GM19455 (cell line): ENCODE results near the gene AURKB.
A peak's percentile ranks its signal among the peaks of the same experiment; 100 is the strongest.
"Not testable (repeated sequence)": the region's sequence is repeated elsewhere in the genome, so short reads cannot be mapped to it uniquely, and the experiment has no call there.

Experiments used
- ATAC-seq: cut with Tn5 transposase; IDR thresholded peaks from one replicate; pipeline ENCODE4 v1.9.1; 2021; ENCODE audit not compliant: unreplicated experiment

The AURKB gene

DNA sequence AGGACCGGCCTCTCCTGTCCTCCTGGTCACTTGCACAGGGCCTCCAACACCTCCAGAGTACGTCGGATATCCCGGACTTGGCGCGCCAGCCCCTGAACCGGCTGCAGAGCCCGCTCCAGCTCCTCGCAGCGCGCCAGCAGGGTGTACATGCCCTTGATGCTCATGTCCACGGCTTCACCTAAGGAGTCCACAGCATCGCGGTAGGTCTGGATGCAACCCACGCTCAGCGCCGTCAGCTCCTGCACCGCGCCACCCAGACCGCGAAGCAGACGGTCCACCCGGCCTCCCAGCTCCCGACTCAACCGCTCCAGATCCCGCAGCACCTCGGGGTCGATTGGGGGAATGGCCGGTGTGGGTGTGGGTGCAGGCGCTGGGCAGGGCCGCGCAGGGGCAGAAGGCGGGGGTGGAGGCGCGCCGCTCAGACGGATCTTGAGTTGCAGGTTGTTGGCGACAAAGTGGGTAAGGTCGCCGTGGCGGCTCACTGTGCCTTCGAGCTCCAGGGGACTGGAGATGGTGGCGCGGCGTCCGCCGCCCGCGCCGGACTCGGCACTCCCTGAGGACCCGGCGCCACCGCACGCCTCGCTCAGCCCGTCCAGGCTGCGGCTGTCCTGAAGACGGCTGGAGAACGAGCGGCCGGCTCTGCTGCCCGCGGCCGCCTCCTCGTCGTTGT lies 21.2 kb downstream of the AURKB start:
- no peak for ATAC-seq

DNA sequence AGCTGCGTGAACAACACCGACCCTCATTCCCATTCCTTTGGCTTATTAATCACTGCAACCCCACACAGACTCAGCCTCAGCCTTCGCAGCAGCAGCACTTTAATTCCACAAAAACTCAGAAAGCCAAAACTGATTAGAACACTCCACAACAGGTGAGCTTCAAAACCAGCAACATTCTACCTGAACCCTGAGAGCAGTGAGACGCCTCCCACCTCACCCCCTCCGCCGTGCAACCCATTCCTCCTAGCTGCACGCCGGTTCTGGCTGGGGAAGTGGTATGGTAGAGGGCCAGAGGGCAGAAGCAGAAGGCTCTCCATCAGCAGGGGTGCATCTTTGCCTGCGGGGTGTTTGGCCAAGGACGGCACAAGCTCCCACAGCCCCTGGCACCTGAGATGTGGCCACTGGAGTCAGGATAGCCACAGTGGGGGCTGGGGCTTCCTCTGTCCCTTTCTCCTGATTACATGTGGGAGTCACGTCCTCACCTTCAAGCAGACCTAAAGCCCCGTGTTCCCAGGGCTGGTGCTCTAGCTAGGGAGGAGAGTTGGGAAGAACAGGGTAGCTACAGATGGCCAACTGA lies 22.0 kb downstream of the AURKB start:
- no peak for ATAC-seq

DNA sequence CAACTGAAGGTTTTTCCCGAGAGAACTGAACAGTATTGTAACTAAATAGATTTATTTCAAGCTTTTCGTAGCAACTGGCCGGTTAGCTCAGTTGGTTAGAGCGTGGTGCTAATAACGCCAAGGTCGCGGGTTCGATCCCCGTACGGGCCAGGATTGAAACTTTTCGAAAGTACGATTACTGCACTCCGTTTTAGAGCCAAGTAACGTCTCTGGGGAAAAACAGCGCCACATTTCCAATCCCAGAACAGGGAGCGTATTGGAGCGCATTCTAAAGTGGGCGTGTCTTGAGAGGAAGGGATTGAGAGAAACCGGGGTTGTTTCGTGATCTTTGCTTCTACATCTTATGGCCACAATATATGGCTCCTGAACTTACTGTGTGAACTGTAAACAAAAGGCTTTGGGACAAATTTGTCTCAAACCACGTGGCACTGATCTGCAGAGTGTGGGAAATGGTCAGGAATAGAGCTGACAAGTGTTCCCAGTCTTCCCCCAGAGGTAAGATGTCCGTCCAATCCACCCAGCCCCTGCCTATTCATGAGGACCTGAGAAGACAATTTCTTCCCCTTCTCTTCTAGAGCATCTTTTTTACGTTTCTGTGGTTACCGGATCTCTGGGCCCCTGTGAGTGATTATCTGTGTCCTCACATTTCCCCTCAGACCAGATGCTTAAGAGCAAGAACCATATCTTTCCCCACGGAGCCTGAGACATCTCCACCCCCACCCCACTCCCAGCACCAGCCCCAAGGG lies 22.7 kb downstream of the AURKB start:
- ATAC-seq: no peak

DNA sequence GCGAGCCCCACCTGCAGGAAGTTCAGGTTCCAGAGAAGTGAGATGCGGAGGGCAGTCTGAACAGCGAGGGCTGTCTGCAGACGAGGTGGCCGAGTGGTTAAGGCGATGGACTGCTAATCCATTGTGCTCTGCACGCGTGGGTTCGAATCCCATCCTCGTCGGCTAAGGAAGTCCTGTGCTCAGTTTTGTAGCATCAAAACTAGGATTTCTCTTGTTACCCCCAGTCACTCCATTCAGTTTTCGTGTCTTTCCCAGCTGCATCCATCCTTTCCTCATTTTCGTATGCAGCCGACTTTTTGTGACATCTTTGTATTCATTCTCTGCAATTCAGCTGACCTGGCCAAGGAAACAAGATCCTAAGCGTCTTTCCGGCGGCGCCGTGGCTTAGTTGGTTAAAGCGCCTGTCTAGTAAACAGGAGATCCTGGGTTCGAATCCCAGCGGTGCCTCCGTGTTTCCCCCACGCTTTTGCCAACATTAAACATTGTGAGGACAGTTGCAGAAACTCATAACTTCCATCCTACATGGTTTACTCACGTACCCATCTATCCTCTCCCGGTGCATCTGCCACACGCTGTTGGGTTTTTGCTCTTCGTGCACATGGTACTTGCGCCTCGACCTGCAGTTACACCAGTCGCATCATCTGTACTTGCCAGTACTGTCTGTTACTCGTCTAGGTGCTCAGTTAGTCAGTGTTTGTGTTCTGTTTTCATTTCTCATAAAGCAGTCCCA lies 23.4 kb downstream of the AURKB start:
- no peak for ATAC-seq

DNA sequence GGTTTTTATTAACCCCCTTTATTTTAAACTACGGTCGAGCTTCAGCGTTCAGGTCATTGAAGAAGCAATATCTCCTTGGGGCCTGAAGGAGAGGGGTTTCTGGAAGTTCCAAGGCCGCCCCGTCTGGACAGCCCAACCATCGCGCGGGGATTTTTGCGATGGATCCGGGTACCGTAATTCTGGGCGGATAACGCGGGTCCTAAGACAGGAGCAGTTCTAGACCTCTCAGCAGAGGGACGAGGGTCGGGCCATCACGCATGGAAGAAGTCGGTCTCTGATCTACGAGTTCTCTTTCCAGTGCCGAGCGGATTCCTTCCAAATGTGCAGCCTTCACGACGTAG lies 24.0 kb downstream of the AURKB start:
- no peak for ATAC-seq

DNA sequence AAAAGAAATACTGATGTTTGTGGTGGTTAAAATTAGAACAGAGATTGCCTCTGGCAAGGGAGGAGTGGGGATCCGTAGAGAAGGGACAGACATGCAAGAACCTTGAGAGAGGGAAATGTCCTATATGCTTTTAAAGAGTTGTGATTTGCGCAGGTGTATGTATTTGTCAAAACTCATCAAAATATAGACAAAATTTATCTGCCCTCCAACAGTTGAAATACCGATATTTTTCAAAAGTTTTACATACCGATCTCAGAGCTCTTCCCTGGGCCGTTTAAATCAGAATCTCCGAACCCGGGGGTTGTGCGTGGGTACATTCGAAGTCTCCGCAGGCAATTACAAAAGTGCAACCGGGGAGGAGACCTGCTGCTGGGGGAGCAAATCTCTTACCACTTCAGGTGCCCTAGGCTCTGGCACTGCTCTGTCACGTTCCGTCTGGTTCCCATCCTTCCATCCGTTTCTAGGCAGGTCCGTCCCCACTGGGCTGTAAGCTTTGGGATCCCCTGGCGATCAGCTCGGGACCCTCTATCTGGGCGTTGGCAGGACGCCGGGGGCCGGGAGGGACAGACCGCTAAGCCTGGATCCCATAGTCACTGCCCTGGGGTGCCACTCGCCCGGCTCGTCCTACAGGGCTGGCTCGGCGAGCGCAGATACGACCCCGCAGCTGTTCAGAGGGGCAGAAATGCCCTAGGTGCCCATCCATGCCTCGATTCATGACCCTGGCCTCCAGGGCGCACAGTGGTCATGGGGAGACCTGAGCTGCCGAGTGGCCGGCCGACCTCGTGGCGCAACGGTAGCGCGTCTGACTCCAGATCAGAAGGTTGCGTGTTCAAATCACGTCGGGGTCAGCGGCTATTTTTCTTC lies 24.6 kb downstream of the AURKB start:
- no peak for ATAC-seq

DNA sequence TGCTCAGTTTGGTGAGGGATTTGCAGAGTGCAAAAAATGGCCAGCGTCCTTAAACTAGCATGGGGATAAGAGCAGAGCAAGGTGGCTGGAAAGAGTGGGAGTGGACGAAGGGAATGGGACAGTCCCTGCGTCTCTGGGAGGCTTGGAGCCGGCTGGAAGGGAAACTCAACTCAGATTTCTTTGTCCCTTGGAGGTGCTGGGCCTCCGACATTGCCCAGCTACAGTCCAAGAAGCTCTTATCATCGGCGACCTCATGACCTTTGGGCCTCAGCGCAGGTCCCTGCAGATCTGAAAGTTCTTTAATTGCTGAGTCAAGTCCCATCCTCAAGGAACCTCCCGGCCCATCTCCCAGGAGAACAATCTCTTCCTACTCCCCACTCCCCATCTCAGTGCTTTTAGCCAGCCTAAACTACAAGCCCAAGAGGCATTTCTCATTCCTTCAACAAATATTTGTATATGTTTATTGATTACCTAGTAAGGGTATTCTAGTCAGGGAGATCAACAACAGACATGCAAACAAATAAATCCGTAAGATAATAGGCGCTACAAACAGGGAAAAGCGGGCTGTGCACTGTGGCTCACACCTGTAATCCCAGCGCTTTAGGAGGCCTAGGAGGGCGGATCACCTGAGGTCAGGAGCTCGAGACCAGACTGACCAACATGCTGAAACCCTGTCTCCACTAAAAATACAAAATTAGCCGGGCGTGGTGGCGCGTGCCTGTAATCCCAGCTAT lies 33.2 kb downstream of the AURKB start:
- no peak for ATAC-seq

DNA sequence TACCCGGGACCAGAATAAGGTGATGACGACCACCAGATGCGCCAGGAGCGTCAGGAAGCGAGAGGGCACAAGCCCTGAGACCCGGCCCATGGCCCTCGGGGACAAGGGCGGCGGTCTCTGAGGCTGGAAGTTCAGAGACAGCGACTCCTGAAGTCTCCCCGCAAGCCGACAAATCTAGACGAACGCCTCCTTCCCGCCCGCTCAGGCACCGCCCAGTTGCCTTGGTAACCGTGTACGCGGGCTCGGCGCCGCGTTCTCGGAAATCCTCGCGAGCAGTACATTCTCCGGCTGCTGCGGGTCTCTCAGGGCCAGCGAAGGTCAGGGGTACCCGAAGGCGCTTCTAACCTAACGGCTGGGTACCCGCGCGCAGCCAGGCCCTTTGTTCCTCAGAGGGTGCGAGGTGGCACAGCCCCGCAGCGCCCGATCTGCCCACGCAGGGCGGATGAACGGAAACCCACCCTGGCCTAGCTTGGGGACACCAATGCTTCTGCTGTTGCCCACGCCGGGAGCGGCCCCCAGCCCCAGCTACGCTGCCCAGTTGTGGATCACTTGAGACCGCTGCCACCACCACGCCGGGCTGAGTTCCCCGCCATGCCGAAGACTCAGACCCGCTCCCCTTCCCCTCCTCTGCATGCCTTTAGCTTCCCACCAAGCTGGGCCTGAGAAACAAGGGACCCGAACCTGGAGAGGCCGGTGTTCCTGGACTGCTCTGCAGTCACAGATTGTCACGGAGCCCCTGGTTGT lies 34.0 kb downstream of the AURKB start, which contains the start of gene TMEM107:
Gene TMEM107 (minus strand): TSS at position 184 of the 744 bp plus-strand sequence. CDS start 94 bp downstream, at position 90.
- ATAC-seq: peak; percentile 39

DNA sequence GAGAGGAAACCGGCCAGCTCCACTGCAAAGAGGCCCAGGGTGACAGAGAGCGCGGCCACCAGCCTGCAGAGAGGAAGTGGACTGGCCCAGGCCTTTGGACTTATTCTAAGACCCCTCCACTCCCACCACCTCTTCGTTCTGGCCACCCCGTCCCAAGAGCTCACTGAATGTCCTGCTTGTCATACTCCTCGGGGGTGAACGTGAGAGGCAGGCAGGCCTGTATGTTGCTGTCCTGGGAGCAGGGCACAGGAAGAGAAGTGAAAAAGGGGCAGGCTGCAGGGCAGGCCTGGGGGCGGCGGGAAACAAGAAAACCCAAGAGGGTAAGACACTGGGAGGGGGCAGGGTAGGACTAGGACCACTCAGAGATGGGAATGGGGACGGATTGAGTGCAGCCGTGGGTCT lies 34.6 kb downstream of the AURKB start:
- no peak for ATAC-seq

DNA sequence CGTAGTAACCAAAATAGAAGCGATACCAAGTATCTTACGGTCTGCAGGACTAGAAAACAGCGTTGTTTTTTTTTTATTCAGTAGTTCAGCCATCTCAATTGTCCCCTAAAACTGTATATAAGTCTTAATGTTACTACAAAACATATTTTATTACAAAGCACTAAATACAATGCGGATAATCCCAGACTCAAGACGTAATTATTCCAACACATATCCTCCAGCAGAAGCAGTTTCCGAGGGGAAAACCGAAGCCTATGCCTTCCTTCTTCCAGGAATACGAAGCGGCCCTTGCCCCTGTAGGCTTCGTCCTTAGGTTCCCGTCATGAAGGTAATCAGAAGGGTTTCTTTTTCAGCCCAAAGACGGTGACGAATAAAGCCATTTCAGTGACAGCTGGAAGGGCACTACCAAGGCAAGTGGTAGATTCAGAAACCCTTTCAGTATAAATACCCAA lies 36.5 kb downstream of the AURKB start:
- ATAC-seq: no peak

DNA sequence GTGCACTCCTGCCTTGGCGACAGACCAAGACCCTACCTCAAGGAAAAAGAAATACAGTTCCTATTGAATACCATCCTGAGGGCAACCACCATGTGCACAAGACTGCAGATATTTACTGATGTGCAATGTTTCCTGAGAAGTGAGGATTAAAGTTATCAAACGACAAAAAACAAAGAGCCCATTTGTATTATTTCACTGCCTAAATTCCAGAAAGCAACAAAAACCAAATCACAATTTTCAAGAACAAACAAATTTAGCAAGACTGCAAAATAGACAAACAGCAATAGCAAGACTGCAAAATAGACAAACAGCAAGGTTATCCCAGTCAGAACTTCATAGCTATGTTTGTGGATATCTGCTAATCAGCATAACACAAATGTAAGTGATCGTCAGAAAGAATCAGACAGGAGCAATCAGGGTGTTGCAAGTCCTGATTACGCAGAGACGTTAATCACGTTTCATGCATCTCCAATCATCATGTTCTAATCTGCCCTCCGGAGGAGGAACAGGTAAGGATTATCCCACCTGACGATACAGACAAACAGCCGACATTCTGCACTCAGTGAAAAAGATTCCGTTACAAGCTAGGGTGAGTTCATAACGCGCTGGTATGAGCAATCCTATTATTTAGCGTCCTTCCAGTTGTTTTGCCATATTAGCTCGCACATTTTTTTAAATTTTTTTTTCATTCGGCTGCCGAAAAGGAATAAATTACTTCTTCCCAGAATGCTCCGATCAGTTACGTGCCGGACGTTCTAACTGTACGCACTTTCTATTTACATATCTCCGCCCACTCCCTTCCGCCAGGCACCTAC lies 37.1 kb downstream of the AURKB start:
- ATAC-seq: peak; percentile 67

DNA sequence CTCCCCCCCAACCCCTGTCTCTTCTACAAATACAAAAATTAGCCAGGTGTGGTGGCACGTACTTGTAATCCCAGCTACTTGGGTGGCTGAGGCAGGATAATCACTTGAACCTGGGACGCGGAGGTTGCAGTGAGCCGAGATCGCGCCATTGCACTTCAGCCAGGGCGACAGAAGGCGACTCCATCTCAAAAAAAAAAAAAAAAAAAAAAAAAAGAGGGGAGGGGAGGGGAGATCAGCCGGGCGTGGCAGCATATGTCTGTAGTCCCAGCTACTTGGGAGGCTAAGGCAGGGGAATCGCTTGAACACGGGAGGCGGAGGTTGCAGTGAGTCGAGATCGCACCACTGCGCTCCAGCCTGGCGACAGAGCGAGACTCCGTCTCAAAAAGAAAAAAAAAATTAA lies 40.2 kb downstream of the AURKB start:
- ATAC-seq: not testable (repeated sequence)

DNA sequence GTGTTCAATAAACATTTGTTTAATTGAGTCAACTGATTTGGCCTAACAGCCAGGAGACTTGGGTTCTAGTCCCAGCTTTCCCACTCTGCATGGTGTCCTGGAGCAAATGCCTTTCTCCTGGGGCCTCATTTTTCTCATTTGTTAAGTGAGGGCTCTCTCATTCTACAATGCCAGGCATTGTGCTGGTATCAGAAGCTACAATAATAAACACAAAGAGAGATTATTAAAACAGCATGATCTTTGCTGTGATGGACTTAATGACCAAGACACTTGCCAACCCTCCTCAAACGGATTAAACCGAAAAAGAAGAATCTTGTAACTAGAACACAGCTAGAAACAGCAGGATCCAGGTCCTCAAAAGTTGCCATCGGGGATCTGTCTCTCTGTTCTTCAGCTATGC lies 42.8 kb downstream of the AURKB start:
- ATAC-seq: no peak

DNA sequence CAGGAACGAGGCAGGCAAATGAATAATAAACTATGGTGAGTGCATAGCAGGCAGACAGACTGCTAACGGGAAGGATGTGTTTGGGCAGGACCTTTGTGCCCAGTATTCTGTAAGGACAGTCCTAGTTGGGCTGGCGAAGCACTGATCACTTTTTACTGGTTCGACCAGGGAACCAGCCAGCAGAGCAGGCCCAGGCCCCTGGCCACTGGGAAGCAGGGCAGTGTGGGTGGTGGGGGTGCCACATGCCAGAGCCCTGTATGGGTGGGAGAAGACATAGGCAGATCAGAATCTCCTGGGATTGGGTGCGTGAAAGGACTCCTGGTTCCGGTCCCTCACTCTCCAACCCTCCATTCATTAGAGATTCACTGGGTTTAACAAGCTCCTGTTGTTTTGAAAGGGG lies 43.6 kb downstream of the AURKB start:
- no peak for ATAC-seq

DNA sequence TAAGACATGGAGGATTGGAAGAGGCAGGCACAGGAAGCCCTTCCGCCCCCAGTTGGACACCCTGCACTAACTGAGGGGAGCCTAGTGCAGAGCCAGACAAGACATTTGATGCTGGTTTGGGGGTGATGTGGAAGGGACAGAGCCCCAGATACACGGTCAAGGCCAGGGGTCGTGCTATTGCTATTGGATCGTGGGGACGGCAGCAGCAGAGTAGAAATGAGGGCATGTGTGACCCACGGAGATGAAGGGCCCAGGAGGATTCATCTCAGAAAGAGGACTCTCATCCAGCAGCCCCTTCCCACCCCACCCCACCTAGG lies 45.6 kb downstream of the AURKB start:
- ATAC-seq: no peak

DNA sequence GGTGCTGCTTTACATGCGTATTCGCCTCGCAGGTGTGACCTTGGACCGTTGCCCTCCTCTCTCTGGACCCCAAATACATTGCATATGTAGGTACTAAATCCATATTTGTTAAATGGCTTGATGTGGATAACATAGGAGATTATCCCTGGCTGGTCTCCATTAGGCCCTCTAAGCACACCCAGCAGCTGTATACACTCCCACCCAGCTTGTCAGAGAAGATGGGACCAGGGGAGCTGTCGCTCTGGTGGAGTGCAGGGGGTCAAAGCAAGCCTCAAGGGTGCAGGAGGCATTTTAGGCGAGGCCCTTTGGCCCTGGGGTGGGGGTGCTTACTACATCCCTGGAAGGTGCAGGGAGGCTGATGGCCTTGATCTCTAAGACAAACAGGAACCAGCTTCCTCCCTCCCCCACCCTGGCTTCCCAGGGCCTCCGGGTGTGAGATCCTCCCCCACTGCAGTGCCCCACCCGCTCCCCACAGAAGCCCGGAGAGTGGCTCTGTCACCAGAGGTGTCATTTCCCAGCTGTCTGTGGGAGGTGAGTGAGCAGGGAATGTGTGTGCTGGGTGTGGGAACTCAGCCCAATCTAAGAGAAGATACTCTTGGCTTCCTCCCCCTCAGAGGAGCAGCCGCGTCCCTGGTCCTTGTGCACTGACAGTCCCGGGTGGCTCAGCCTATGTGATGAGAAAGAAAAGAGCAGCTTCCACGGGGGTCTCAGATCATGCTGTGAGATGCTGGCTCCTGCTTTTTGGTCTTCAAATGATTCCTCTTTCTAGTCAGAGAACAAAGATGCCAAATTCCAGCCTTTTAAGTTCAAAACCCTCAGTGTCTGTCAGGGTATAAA lies 46.2 kb downstream of the AURKB start:
- ATAC-seq: no peak
